ENCODE results near the gene PRG3.

PRG3 gene, protein sequence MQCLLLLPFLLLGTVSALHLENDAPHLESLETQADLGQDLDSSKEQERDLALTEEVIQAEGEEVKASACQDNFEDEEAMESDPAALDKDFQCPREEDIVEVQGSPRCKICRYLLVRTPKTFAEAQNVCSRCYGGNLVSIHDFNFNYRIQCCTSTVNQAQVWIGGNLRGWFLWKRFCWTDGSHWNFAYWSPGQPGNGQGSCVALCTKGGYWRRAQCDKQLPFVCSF

DNA sequence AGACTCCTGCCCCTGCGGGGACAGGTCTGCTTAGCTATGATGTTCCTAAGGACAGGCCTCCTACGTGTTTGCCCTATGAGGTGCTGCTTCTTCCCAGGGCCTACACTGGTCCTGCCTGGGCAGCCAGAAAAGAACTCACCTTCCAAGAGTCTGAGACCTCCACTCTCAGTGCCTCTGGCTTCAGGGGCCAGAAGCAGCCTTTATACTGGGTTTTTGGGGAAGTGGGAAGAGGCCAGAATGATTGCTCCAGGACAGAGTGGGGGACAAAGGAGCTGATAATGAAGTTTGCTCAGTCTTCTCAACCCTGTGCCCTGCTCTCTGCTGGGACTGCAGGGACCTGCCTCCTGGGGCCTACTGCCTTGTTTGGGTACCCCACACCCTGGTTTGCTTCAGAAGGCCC is at the start of gene PRG3:
Gene PRG3, minus strand, starts transcription at position 176 of the 400 bp plus-strand sequence. CDS start 442 bp downstream, outside the sequence.
- no peak for DNase-seq

GRCh38 chr11:57429946-57430345 is 49.0 kb upstream of the PRG3 start:
- peak; percentile 78 for DNase-seq

DNA sequence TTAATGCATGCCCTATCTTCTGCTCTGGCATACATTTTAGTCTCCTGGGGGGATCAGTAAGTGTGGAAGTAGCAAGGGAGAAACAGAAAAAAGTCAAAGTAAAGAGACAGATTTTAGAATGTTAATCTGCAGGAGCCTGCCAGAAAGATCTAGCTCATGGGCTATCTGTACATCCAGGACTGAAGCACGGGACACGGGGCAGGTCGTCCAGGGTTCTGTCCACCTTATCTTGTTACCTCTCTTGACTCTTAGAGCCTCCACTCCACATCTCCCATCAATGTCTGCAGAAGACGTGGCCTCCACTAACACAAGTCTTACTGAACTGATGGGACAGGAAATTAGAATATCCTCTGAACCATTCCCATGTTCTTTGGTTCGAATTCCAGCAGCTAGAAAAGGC is 47.7 kb upstream of the PRG3 start:
- no peak for DNase-seq

DNA sequence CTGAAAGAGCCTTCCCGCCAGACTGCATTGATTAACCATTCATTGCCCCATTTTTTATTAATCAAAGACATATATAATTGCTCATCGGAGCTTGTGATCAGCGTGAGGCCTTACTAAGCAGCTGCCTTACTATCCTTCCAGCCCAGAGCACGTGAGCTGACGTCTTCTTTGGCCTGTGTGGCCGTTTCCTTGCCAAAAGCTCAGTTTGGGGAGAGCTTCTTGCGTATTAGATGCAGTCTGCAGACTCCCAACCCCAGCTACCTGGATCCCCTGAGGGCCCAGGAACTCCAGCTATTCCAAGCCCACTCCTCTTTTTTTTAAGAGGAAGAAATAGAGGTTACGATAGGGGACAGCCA is 46.8 kb upstream of the PRG3 start:
- DNase-seq, result no peak

GRCh38 chr11:57426929-57427726 is 46.2 kb upstream of the PRG3 start, which contains the start of gene SLC43A3:
Gene SLC43A3, minus strand, starts transcription at chr11:57427121. Its CDS starts 949 bp downstream, at chr11:57426172.
- peak; percentile 18 for DNase-seq

DNA sequence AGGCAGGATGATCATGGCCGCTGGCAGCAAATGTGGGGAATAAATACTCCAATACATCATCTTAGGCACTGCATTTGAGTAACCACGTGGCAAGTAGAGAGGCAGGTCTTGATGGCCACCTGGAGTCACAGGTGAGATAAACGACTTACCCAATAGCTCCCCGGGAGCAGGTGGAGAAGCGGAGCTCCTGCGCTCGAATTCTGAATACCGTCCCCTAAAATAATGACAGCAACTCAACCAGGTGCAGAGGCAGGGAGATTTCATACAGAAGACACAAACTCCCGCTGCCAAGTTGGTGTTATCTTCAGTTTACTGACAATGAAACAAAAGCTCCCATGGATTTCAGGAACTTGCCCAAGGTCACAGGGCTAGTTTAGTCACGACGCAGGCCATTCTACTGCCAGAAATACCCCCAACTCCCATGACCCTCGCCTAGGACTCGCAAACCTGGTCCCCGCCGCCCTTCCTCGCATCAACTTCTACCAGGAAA is 45.5 kb upstream of the PRG3 start:
- DNase-seq, result no peak

- DNase-seq, result no peak
These were observed 44.9 kb upstream of the PRG3 start for GRCh38 chr11:57425565-57426438.

DNA sequence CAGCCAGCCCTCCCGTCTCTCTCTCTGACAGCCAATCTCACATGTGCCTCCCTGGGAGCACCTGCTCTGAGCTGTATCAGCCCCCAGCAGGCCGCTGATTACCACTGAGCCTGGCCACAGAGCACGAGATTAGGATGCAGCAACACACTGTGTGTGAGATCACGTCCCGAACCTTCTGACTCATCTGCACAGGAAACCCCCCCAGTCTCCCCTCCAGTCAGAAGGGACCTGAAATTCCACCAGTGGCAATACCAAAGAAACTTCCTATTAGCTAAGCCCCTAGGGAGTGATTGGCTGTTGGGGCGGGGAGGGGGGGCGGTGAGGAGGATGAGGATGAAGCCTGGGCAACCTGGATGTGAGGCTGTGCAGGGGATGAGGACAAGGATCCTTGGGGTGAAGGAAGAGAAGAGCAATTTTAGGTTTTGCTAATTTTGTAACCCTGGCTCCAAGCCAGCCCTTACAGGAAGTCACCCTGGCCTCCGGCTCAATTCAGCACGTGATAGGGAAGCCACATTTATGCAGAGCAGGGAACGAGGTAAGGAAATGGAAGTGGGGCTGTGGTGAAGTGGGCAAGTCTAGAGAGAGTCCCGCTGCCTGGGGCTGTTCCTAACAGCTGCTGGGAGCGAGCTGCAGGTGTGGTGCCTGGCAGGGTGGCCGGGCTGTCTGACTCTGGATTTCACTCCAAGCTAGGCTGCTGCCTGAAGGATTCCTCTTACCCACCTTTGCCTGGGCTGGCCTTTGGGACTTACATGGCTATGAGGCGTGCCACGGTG is 44.0 kb upstream of the PRG3 start:
- DNase-seq, result peak; percentile 30

DNA sequence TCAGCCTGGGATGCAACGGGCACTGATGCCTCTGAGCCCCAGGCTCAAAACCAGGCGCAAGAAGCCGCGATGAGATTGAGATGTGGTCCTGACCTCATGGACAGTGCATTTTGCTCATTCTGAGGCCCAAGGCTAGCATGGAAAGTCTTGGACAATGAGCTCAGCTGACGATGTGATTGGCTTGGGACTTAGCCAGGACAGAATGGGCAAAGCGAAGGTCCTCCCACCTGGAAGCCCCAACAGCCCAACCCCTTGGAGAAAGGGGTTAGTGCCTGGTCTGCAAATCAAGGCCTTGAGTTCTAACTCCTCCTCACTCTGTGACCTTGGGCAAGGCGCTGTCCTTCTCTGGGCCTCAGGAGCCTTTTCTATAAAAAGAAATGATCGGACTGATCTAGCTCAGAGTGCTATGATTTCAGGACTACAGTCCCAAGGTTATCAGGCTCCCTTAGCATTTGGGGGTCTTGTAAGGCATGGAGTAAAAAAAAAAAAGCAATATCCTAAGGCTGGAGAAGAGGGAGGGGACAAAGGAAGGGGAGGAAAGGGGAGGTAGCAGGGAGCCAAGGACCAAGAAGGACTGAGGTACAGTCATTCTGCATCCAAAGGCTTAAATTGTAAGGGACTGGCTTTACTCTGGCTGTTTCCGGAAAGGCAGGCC is 43.3 kb upstream of the PRG3 start:
- DNase-seq, result no peak

GRCh38 chr11:57422669-57423068 is 41.7 kb upstream of the PRG3 start:
- no peak for DNase-seq

DNA sequence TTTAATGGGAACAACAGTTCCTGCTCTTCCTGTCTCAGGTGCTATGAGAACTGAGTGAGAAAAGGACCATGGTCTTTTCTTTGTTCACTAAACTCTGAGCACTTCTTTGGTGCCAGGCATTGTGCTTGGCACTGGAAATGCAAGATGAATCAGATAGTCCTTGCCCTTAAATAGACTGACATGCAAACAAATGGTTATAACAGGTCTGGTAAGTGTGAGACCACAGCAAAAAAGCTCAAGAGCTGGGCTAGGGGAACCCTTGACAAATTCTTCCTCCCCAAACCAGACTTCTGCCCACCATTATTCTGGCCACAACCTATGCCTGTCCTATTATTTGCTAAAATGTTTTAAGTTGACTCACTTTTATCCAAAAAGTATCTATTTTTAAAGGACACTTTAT is 40.9 kb upstream of the PRG3 start:
- no peak for DNase-seq

DNA sequence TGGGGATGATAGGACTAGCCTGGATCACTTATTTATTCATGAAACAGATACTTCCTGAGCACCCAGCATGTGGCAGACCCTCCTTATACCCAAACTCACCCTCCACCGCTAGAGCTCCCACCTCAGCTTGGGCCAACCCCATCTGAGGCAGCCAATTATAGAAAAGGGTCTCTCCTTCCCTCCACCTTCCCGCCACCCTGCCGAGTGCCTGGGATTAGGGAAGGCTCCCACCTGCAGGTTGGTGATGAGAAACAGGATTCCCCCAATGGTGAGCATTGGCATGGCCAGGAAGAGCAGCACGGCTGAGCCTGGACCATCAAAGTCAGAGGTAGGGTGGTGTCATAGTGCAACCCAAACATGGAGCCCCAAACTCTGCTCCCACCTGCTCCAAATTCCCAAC is 40.1 kb upstream of the PRG3 start:
- DNase-seq, result no peak

GRCh38 chr11:57419146-57419545 is 38.2 kb upstream of the PRG3 start:
- DNase-seq, result no peak

- no peak for DNase-seq
These were observed 37.2 kb upstream of the PRG3 start for GRCh38 chr11:57418131-57418530.

- DNase-seq, result no peak
These were observed 36.1 kb upstream of the PRG3 start for GRCh38 chr11:57417056-57417455.

DNA sequence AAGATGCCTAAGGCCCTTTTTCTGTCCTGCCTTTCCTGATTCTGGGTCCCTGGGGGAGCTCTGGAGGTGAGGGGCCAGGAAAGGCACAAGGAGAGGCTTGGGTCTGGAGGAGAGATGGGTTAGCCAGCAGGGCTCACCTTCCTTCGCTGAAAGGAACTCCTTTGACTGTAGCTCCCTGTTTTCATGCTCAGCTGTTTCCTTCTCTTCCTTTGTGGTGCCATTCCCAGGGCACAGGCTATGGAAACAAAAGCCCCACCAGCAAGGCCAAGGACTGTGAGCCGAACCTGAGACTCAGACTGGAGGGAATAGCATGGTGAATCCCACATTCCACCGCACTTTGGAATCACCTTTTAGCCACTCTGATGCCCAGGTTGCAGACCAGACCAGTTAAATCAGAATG is 35.5 kb upstream of the PRG3 start:
- DNase-seq, result no peak

DNA sequence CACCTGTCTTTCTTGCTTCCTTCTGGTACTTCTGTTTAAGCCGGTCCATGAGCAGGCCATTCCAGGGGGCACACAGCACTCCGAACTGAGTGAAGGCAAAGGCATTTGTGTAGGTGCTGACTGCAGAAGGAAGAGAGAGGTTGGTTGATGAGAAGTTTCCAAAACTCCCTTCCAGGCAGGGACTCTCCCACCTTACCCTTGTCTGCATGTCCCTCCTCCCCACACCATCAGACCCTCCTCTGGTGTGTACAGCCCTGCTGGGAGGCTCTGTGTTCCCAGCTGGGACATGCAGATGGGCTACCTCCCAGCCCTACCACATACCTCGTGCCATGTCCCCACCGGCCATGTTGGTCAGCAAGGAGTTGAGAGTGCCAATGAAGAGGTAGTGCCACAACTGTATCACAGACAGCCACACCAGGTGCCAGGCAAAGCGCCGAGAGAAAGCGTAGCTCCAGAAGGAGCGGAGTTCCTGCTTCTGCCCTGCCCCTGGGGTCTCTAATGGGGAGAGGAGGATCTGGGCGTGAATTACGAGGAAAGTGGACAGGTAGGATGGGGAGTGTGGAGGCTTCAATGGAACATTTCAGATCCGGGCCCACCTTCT is 33.8 kb upstream of the PRG3 start:
- no peak for DNase-seq

- DNase-seq, result no peak
These were observed 32.7 kb upstream of the PRG3 start for GRCh38 chr11:57413681-57414080.

DNA sequence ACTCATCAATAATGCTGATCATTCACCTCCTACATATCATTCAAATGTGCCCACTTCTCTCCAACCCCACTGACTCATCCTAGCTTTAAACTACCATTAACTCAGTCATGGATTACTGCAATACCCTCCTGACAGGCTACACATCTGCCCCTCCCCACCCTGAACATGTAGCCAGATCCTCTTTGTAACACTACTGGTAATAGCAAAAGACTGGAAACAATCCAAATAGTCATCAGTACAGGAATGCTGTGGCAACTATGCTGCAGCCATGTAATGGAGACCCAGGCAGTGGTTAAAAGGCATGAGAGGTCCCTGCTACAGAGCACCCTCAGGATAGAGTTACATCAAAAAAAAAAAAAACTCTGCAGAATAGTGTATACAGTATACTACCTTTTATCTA is 29.3 kb upstream of the PRG3 start:
- DNase-seq, result no peak

DNA sequence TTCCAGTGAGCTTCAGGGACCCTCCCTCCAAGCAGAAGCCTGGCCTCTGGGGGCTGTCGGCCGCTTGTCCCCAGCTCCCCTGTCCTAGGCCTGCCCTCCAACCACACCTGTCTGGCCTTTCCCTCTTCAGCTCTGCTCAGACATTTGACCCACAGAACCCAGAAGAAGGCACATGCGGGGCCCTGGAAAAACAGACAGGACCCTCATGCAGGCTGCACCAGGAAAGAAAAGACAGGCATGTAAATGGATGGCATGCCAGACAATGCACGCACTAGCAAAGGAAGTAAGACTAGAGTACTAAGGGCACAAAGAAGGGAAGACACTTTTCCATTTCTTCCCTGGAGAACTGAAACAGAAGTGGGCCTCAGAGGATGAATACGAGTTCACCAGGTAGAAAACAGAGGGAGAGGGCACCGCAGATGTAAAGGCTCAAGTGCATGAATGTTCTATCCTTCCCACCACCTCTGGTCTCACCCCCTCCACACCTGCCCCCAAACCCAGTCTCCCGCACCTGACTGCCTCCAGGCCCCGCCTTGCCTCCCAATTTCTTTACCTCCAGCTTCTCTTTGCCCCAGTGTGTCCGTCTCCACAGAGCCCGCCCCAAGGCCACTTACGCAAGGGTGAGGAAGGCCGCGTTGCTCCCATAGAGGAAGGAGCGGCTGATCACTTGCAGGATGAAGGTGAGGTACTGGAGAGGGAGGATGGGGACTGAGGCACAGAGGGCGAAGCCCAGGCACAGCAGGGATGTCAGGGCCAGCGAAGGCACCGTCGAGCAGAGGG is 28.6 kb upstream of the PRG3 start:
- DNase-seq, result no peak

GRCh38 chr11:57408771-57409170 is 27.8 kb upstream of the PRG3 start:
- no peak for DNase-seq
